ENCODE measurements around the gene IRF4.
A peak's percentile ranks its signal among the peaks of the same experiment; 100 is the strongest.
"Not testable (repeated sequence)": the region's sequence is repeated elsewhere in the genome, so short reads cannot be mapped to it uniquely, and the experiment has no call there.

Gene IRF4

GRCh38 chr6:370555-370954, 21.0 kb upstream of the IRF4 start:
- ATAC-seq (ENCODE audit: low read depth) (no peak), DNase-seq (ENCODE audit: low spot score) (no peak)
- Histone ChIP-seq H3K27ac (ENCODE audit: poor library complexity, severe bottlenecking) (no peak overlapping the region), H3K9me3 (ENCODE audit: severe bottlenecking) (peaks cover 11% of the 10 kb centered on the region), H3K4me1 (ENCODE audit: insufficient read depth, poor library complexity, severe bottlenecking) (no peaks in the 10 kb centered on the region), H3K4me3 (ENCODE audit: severe bottlenecking) (no peak overlapping the region), H3K27me3 (ENCODE audit: insufficient read depth, poor library complexity, severe bottlenecking) (peaks cover 41% of the 10 kb centered on the region), H3K36me3 (ENCODE audit: low read depth) (no peaks in the 10 kb centered on the region)
- TF ChIP-seq CTCF (IDR thresholded peaks at IDR 0.05; ENCODE audit: poor library complexity, severe bottlenecking), result no peak

- not testable (repeated sequence) for H3K4me3 ChIP-seq (ENCODE audit: severe bottlenecking); DNase-seq (ENCODE audit: low spot score); H3K36me3 ChIP-seq (ENCODE audit: low read depth); ATAC-seq (ENCODE audit: low read depth); H3K27ac ChIP-seq (ENCODE audit: poor library complexity, severe bottlenecking); H3K4me1 ChIP-seq (ENCODE audit: insufficient read depth, poor library complexity, severe bottlenecking)
- Histone ChIP-seq H3K27me3 (ENCODE audit: insufficient read depth, poor library complexity, severe bottlenecking) (peaks cover 39% of the 10 kb centered on the region), H3K9me3 (ENCODE audit: severe bottlenecking) (peaks cover 16% of the 10 kb centered on the region)
Observed at GRCh38 chr6:371851-372250, 19.7 kb upstream of the IRF4 start.

- Histone ChIP-seq H3K9me3 (ENCODE audit: severe bottlenecking) (peaks cover 13% of the 10 kb centered on the region), H3K4me3 (ENCODE audit: severe bottlenecking) (no peak overlapping the region), H3K27ac (ENCODE audit: poor library complexity, severe bottlenecking) (no peak overlapping the region), H3K27me3 (ENCODE audit: insufficient read depth, poor library complexity, severe bottlenecking) (peaks cover 33% of the 10 kb centered on the region), H3K36me3 (ENCODE audit: low read depth) (no peaks in the 10 kb centered on the region), H3K4me1 (ENCODE audit: insufficient read depth, poor library complexity, severe bottlenecking) (no peaks in the 10 kb centered on the region)
- DNase-seq (ENCODE audit: low spot score) (no peak), ATAC-seq (ENCODE audit: low read depth) (no peak; the same call in 2 of the 3 replicates)
- no peak for TF ChIP-seq CTCF (IDR thresholded peaks at IDR 0.05; ENCODE audit: poor library complexity, severe bottlenecking)
Observed at GRCh38 chr6:372336-372911, 19.1 kb upstream of the IRF4 start.

- peak; percentile 16; the same call in 1 of the 3 replicates for ATAC-seq (ENCODE audit: low read depth)
Observed at GRCh38 chr6:373031-373430, 18.5 kb upstream of the IRF4 start.

More at GRCh38 chr6:373031-373430, 18.5 kb upstream of the IRF4 start:
- TF ChIP-seq CTCF (IDR thresholded peaks at IDR 0.05; ENCODE audit: poor library complexity, severe bottlenecking), result no peak
- Histone ChIP-seq H3K27me3 (ENCODE audit: insufficient read depth, poor library complexity, severe bottlenecking) (peaks cover 32% of the 10 kb centered on the region), H3K4me3 (ENCODE audit: severe bottlenecking) (no peak overlapping the region), H3K27ac (ENCODE audit: poor library complexity, severe bottlenecking) (no peak overlapping the region), H3K36me3 (ENCODE audit: low read depth) (no peaks in the 10 kb centered on the region), H3K9me3 (ENCODE audit: severe bottlenecking) (peaks cover 13% of the 10 kb centered on the region), H3K4me1 (ENCODE audit: insufficient read depth, poor library complexity, severe bottlenecking) (no peaks in the 10 kb centered on the region)
- no peak for DNase-seq (ENCODE audit: low spot score)

Measured in RWPE2 (cell line).